ENCODE results near the gene CCDC106. TPM values are rescaled to one million over a fixed set of nuclear protein-coding genes. Genes with fewer than 3 reads are reported as not detected.

CCDC106 gene
- total RNA-seq, 1 experiment from 2014 or later = 17.4 TPM

- DNase-seq = no peak
- POLR2A ChIA-PET = interaction anchor here (0.9 to 2.0 kb wide), 2 partner anchors 14 to 21 kb away, joined by 3 to 15 read pairs; partner anchors contain the start of gene U2AF2
- peaks cover 41% of the 10 kb centered on the region for H3K4me1 Mint-ChIP-seq (ENCODE audit: low read depth, unreplicated experiment)
- H3K4me1 ChIP-seq = peaks cover 45% of the 10 kb centered on the region
- H3K9me3 ChIP-seq = no peaks in the 10 kb centered on the region
- CTCF ChIA-PET = interaction anchor here (1.0 kb wide), 1 partner anchor 14 kb away, joined by 9 read pairs; the partner anchor contains the start of gene U2AF2
- intact Hi-C loops (cut with micrococcal nuclease; ENCODE audit: unreplicated experiment) = no loop called here
- no peak overlapping the region for H3K4me3 Mint-ChIP-seq (ENCODE audit: unreplicated experiment)
- H3K27me3 Mint-ChIP-seq (ENCODE audit: insufficient read depth, unreplicated experiment) = no peaks in the 10 kb centered on the region
- H3K36me3 ChIP-seq (ENCODE audit: control insufficient read depth, insufficient read depth, low read length) = peaks cover 27% of the 10 kb centered on the region
- peak overlapping the region; percentile 91 for H3K27ac Mint-ChIP-seq (ENCODE audit: unreplicated experiment)
- peaks cover 99% of the 10 kb centered on the region for H3K36me3 Mint-ChIP-seq (ENCODE audit: insufficient read depth, unreplicated experiment)
- TF ChIP-seq CTCF (IDR thresholded peaks at IDR 0.05; ENCODE audit: insufficient read depth in 1 of 2, low read depth in 1 of 2, low read length in 1 of 2, severe bottlenecking in 1 of 2, unreplicated experiment in 1 of 2) = no peak
- TSS peak; percentile 4 for BruUV-seq (replicated peaks)
- H3K9me3 Mint-ChIP-seq (ENCODE audit: unreplicated experiment) = no peaks in the 10 kb centered on the region
- no peak overlapping the region for H3K4me3 ChIP-seq (ENCODE audit: low read depth, low read length)
- no peaks in the 10 kb centered on the region for H3K27me3 ChIP-seq (replicated peaks; ENCODE audit: control insufficient read depth, insufficient read depth, low read length)
Measured at GRCh38 chr19:55668603-55669348, 20.8 kb downstream of the CCDC106 start.

- H3K27me3 Mint-ChIP-seq (ENCODE audit: insufficient read depth, unreplicated experiment) = no peaks in the 10 kb centered on the region
- ChIA-PET POLR2A (no interaction called here), CTCF (no interaction called here)
- Histone ChIP-seq H3K4me1 (peaks cover 49% of the 10 kb centered on the region), H3K4me3 (ENCODE audit: low read depth, low read length) (no peak overlapping the region), H3K36me3 (ENCODE audit: control insufficient read depth, insufficient read depth, low read length) (peaks cover 22% of the 10 kb centered on the region), H3K27me3 (replicated peaks; ENCODE audit: control insufficient read depth, insufficient read depth, low read length) (no peaks in the 10 kb centered on the region), H3K9me3 (no peaks in the 10 kb centered on the region)
- H3K36me3 Mint-ChIP-seq (ENCODE audit: insufficient read depth, unreplicated experiment) = peaks cover 99% of the 10 kb centered on the region
- H3K9me3 Mint-ChIP-seq (ENCODE audit: unreplicated experiment) = no peaks in the 10 kb centered on the region
- intact Hi-C loops (cut with micrococcal nuclease; ENCODE audit: unreplicated experiment) = no loop called here
- DNase-seq = no peak
- H3K4me3 Mint-ChIP-seq (ENCODE audit: unreplicated experiment) = peak overlapping the region; percentile 23
- H3K4me1 Mint-ChIP-seq (ENCODE audit: low read depth, unreplicated experiment) = peaks cover 49% of the 10 kb centered on the region
- no TSS peak for BruUV-seq (replicated peaks)
- peak overlapping the region; percentile 83 for H3K27ac Mint-ChIP-seq (ENCODE audit: unreplicated experiment)
- TF ChIP-seq CTCF (IDR thresholded peaks at IDR 0.05; ENCODE audit: insufficient read depth in 1 of 2, low read depth in 1 of 2, low read length in 1 of 2, severe bottlenecking in 1 of 2, unreplicated experiment in 1 of 2) = no peak
Measured at GRCh38 chr19:55669418-55670279, 21.6 kb downstream of the CCDC106 start.

GRCh38 chr19:55670280-55671053, 22.5 kb downstream of the CCDC106 start:
- Mint-ChIP-seq H3K36me3 (ENCODE audit: insufficient read depth, unreplicated experiment) (peaks cover 99% of the 10 kb centered on the region), H3K27me3 (ENCODE audit: insufficient read depth, unreplicated experiment) (no peaks in the 10 kb centered on the region), H3K27ac (ENCODE audit: unreplicated experiment) (peak overlapping the region; percentile 83), H3K9me3 (ENCODE audit: unreplicated experiment) (no peaks in the 10 kb centered on the region), H3K4me3 (ENCODE audit: unreplicated experiment) (peak overlapping the region; percentile 34), H3K4me1 (ENCODE audit: low read depth, unreplicated experiment) (peaks cover 50% of the 10 kb centered on the region)
- H3K4me3 ChIP-seq (ENCODE audit: low read depth, low read length) = no peak overlapping the region
- peaks cover 22% of the 10 kb centered on the region for H3K36me3 ChIP-seq (ENCODE audit: control insufficient read depth, insufficient read depth, low read length)
- peaks cover 49% of the 10 kb centered on the region for H3K4me1 ChIP-seq
- intact Hi-C loops (cut with micrococcal nuclease; ENCODE audit: unreplicated experiment) = no loop called here
- no peaks in the 10 kb centered on the region for H3K9me3 ChIP-seq
- CTCF ChIA-PET = interaction anchor here (0.6 to 1.5 kb wide), 5 partner anchors 11 to 38 kb away, joined by 4 to 53 read pairs (median 6); partner anchors contain the start of gene U2AF2
- BruUV-seq (replicated peaks) = no TSS peak
- H3K27me3 ChIP-seq (replicated peaks; ENCODE audit: control insufficient read depth, insufficient read depth, low read length) = no peaks in the 10 kb centered on the region
- POLR2A ChIA-PET = no interaction called here
- DNase-seq = peak in 1 of 2 experiments; percentile 68
- TF ChIP-seq CTCF (IDR thresholded peaks at IDR 0.05; ENCODE audit: insufficient read depth in 1 of 2, low read depth in 1 of 2, low read length in 1 of 2, severe bottlenecking in 1 of 2, unreplicated experiment in 1 of 2) = no peak
